KBM-7 (cell line): ENCODE data around the gene RABL3.
A peak's percentile ranks its signal among the peaks of the same experiment; 100 is the strongest.
"Not testable (repeated sequence)": the region's sequence is repeated elsewhere in the genome, so short reads cannot be mapped to it uniquely, and the experiment has no call there.

ENCODE experiments used
- DNase-seq: peaks from one replicate; pipeline ENCODE4 v3.0.0-alpha.2; 2015
- in situ Hi-C: fragments of 300-500 bp; cut with MboI; formaldehyde crosslinking; loops from 2 replicates; pipeline ENCODE4 v1.14.3; 2020; ENCODE audit warnings: low sequenced_read_pairs, low pct_unique_long_range_greater_than_20kb, mixed read lengths

The RABL3 gene

DNA sequence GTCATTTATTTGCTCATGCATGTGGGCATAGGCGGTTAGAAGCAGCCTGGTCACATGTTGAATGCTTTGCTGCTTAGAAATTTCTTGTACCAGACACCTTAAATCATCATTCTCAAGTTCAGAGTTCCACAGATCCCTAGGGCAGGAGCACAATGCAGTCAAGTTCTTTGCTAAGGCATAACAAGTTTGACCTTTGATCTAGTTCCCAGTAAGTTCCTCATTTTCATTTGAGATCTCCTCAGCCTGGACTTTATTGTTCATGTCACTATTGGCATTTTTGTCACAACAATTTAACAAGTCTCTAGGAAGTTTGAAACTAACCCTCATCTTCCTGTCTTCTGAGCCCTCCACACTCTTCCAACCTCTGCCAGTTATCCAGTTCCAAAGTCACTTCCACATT lies 83.0 kb downstream of the RABL3 start:
- peak; percentile 62 for DNase-seq

DNA sequence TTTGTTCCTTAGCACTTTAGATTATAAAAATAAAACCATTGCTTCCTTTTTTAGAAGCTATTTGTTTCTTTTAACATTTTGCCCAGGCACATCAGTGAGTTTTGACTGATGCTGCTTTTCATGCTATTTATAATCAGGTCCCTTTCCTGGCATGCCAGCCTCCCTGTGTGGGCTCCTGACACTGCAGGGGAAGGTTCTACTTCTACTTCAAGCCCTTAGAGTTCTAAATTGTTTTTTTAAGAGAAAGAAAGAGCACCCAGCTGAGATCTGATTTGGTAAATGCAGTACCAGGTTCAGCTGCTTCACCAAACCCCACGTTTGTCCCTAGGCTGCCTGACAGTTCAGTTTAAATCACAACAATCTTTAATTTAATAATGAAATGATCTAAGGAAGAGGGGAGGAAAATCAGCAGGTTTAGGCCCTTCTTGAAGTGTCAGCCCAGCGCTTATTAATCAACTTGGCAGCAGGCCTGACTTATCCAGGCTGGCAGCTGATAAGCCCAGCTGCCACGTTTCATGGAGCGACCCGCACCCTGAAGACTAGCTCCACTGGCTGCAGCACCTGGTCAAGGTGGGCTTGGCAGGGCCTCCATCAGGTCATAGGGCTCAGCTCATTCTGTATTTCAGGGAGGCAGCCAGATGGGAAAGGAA lies 89.3 kb downstream of the RABL3 start:
- in situ Hi-C loops = no loop called here
- no peak for DNase-seq

More for the DNA sequence above, 83.0 kb downstream of the RABL3 start:
- in situ Hi-C loops = no loop called here

DNA sequence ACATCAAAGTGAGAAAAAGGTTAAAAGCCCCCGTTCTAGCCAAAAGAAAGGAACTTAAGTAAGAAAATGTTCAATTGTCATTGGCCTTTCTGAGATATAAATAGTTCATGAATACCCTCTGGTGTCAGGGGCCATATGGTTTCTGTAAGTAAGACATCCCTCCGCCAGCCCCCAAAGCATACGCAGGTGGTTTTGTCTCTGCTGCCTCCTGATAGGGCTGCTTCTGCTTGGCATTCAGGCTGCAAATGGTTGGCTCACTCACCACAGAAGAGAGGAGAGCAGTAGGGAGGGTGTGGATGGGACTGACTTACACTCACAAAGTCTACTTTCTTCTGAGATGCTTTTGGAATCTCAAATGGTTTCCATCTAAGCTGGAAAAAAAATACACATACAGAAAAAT lies 90.0 kb downstream of the RABL3 start:
- in situ Hi-C loops = no loop called here
- DNase-seq = no peak

DNA sequence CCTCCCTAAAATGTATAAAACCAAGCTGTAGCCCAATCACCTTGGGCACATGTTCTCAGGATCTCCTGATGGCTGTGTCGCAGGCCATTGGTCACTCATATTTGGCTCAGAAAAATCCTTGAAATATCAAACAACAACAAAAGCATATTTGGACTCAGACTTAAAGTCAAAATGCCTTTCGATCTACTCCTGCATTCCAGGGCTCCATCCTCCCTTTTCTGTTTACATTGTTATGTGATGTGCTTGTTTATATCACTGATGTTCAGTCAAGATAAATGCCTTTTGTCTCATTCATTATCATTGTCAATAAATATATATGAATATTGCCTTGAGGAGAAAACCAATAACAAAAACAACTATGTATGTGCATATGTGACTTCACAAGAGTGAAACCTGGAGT lies 92.0 kb downstream of the RABL3 start:
- in situ Hi-C loops = no loop called here
- no peak for DNase-seq

DNA sequence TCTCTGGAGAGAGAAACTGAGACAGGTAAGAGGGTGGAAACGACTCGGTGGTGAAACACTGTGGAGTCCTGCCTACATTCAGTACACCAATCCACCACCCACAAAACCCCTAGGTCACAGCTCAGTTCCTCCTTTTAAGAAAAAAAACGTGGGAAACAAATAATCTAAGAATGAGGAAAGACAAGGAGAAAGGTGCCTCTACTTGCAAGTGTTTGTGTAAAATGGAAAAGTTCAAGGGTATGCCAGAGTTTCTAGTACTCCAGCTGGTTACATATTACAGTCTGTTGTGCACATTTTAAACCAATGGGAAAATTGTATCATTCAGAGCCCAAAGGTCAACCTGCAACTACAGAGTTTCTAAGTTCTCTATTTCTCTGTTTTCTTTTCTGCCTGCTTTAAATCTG lies 92.5 kb downstream of the RABL3 start:
- DNase-seq = peak; percentile 41

DNA sequence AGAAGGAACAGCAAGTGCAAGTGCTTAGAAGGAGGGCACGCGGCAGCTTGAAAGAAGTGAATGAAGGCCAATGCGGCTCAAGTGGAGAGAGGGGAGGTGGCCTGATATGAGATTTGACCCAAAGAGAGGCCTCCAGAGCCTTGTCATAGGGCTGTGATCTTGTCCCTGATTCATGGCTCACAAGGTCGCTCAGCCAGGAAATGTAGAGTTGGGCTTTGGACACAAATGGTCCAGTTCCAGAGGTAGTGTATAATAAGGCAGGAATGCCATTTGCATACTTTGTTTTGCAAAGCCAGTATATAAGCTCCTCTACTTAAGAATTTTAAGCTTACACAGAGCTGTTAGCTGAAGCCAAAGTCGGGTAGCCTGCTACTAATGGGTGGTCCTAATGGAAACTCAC lies 94.0 kb downstream of the RABL3 start:
- no peak for DNase-seq
- in situ Hi-C loops = no loop called here

More for the DNA sequence above, 92.5 kb downstream of the RABL3 start:
- in situ Hi-C loops = no loop called here

DNA sequence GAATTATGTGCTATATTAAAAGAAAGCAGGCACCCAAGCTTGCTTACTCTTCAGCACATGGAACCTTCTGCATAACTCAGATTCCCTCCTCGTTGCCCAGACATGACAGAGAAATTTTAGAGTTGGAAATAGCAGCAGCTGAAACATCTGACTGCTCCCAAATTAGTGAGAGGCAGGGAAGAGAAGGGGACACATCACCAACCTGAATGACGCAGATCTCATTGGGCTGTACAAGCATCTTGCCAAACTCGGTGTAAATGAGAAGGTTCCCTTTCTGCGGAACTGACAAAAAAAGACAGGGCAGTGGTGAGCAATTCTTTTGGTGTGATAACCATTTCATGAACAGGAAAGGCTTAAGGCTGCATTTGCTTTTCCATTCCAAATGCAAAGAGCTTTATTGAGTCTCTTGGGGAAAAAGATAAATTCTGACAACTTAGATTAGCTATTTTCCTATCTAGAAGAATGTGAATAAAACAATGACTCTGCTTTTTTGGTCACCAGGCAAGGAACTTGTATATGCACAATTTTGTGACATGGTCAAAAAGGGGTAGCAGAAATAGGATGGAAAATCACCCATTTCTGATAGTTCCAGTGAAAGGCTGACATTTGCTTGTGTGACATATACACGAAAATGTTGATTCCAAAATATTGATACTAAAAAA lies 95.4 kb downstream of the RABL3 start:
- in situ Hi-C loops = no loop called here
- DNase-seq = no peak

DNA sequence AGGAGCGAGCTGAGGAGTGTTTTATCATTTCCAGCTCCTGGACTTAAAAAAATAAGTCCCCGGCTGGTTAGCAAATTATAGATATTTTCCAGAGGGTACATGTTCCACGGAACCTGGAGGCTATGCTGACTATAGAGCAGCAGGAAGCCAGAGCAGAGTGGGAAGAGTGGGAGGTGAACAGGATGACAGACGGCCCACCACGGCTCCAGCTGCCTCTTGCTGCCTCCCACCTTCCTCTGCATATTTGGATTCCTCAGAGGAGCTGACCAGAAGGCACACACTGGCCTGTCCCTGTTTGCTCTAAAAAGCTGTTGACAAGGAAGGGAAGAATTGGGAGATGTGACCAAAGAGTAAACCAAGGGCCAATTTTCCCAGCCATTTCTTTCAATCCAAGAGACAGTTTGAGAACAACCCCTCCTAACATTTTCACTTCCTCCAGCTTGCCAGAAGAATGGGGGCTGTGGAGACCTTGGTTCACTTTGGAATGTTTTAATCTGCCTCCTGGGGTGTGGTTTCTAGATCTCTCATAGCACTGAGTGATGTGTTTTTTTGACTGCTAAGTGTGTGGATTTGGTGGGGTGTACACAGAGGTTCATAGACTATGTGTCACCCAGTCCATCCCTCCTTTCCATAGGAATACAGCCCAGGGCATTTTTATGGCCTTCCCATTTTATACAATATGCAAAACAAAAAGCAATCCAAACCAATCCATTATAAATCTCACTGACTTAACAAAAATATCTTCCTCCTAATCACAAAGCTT lies 97.1 kb downstream of the RABL3 start:
- DNase-seq = peak; percentile 66
- in situ Hi-C loops = no loop called here

DNA sequence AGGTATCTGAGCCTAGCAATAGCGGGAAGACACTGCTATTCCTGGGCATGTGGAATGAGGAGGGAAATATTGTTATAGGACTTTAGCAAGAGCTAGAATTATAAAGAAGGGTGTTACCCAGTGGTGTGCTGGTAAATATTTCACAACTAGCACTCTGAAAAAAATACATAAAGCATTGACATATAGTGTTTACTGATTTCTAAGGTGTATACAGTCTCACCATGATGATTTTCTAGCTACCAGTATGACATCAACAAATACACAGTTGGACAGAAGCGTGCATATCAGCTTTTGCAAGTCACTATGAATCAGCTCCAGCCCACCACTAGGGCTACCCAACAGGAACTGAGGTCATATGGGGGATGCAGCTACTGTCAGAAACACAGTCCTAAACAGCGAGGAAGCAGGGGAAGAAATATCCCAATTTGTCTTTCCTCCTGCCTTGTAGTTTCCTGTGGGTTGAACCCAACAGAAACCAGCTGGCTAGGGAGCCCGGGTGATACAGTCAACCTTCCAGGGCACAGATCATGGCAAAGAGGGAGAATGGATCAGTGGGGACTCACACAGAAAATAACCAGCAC lies 99.9 kb downstream of the RABL3 start:
- in situ Hi-C loops = no loop called here

DNA sequence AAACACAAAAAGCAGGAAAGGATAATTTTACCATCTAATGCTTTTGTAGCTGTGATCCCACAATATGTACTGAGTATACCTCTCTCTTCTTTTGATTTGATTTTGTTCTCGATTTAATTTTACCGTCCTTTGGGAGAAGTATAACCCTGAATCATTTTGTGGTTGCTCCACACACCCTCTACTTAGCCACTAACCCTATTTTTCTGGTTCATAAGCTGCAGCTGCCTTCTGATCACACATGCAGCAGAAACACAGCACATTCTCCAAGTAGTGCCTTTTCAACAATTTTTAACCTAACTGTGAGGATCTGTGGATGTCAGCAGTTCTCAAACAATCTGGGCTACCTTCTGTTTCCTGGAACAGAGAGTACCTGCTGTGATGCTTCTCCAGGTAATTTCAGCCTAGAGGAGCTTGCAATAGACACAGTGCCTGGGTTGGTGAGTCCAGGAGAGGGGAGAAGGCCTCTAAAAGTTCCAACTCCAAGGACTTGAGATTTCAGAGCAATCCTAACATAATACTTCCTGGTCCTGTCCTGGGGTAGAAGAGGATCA lies 100.5 kb downstream of the RABL3 start:
- in situ Hi-C loops = no loop called here
- no peak for DNase-seq

More for the DNA sequence above, 99.9 kb downstream of the RABL3 start:
- DNase-seq = peak; percentile 84

DNA sequence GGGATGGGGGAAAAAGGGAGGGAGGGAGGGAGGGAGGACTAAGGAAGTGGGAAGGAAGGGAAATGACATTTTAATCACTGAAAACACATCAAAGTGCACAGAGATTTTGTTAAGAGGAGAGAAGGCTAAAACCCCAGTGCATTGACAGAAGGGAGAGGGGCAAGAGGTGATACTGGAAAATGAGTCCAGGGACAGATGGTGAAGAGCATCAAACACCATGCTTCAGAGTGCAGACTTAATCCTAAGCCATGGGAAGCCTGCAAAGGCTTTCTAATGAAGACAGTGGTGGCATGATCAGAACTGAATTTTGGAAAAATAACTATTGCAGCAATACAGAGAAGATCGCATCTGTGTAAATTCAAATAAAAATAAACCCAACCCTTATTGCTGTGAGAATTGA lies 102.1 kb downstream of the RABL3 start:
- DNase-seq = no peak
- in situ Hi-C loops = no loop called here

DNA sequence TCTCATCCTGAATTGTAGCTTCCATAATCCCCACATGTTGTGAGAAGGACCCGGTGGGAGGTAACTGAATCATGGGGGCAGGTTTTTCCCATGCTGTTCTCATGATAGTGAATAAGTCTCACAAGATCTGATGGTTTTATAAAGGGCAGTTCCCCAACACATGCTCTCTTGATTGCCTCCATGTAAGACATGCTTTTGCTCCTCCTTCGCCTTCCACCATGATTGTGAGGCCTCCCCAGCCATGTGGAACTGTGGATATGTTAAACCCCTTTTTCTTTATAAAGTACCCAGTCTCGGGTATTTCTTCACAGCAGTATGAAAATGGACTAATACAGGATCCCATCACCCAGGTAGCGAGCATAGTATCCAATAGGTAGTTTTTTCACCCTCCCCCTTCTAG lies 103.5 kb downstream of the RABL3 start:
- DNase-seq, in situ Hi-C loops: not testable (repeated sequence)

DNA sequence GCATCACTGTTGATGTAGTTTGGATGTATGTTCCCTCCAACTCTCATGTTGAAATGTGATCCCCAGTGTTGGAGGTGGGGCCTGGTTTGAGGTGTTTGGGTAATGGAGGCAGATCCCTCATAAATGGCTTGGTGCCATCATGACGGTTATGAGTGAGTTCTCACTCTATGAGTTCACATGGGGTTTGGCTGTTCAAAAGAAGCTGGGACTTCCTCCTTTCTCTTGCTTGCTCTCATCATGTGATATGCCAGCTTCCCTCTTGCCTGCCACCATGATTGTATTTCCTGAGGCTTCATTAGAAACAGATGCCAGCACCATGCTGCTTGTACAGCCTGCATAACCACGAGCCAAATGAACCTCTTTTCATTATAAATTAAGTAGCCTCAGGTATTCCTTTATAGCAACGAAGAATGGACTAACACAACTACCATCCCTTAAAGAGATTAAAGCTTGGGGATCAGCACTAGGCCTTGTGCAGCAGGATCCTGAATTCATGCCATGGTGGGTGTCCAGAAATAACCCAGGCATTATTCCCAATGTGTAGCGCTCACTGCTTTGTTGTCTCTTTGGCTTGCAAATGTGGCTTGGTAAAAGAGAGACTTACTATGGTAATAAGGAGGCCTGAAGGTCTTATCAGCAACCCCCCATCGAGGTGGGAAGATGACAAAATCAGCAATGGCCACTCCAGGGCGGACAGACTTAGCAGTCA lies 104.3 kb downstream of the RABL3 start:
- in situ Hi-C loops = no loop called here
- DNase-seq = peak; percentile 57

DNA sequence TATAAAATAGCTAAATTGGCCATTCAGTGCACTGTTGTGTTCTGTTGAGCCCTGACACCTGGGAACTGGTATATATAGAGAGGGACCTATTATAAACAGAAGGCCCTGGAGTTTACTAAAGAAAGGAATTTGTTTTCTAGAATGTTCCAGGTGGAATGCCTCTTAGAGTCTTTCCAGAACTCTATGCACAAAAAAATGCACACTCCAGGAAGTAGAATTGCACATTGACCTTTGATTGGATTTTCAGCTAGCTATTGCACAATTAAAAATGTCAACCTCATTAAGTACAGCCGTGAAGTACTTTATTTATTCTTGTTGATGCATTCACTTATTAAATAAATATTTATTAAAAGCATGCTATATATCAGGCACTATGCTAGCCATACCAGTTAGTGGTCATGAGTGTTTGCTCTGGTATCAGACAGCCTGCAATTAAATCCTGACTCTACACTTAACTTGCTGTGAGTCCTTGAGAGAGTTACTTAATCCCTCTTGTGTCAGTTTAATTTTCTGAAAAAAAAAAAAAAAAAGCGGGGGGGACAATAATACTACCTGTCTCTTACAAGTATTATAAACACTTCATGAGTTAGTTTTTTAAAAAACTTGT lies 105.4 kb downstream of the RABL3 start:
- no peak for DNase-seq
- in situ Hi-C loops = no loop called here
